ENCODE results near the gene PANX3. TPM values are rescaled to one million over a fixed set of nuclear protein-coding genes. Genes with fewer than 3 reads are reported as not detected.

Gene PANX3
- polyA plus RNA-seq, 1 experiment, result not detected

GRCh38 chr11:124581817-124582216 is 29.4 kb upstream of the PANX3 start:
- DNase-seq (ENCODE audit: low read depth), result no peak
- no peaks in the 10 kb centered on the region for H3K27me3 ChIP-seq (ENCODE audit: control insufficient read depth, insufficient read depth, low read length)
- POLR2A ChIA-PET, result no interaction called here

GRCh38 chr11:124582565-124582964 is 28.7 kb upstream of the PANX3 start:
- no peak for DNase-seq (ENCODE audit: low read depth)
- CTCF ChIA-PET, result interaction anchor here (1.7 kb wide), 1 partner anchor 180 kb away, joined by 6 read pairs; no protein-coding TSS in a partner anchor
- Histone ChIP-seq H3K27me3 (ENCODE audit: control insufficient read depth, insufficient read depth, low read length) (no peaks in the 10 kb centered on the region), H3K4me3 (ENCODE audit: low read depth, low read length) (no peak overlapping the region), H3K36me3 (ENCODE audit: control insufficient read depth, insufficient read depth, low read length) (no peaks in the 10 kb centered on the region)
- TF ChIP-seq CTCF (IDR thresholded peaks at IDR 0.05; ENCODE audit: insufficient read depth, low read depth, low read length), result no peak
- POLR2A ChIA-PET, result no interaction called here

More at GRCh38 chr11:124581817-124582216, 29.4 kb upstream of the PANX3 start:
- Histone ChIP-seq H3K4me3 (ENCODE audit: low read depth, low read length) (no peak overlapping the region), H3K36me3 (ENCODE audit: control insufficient read depth, insufficient read depth, low read length) (no peaks in the 10 kb centered on the region)
- CTCF ChIA-PET, result interaction anchor here (1.7 kb wide), 1 partner anchor 180 kb away, joined by 6 read pairs; no protein-coding TSS in a partner anchor
- TF ChIP-seq CTCF (IDR thresholded peaks at IDR 0.05; ENCODE audit: insufficient read depth, low read depth, low read length), result no peak

GRCh38 chr11:124583781-124584180 is 27.4 kb upstream of the PANX3 start:
- no peak for DNase-seq (ENCODE audit: low read depth)
- CTCF ChIA-PET, result interaction anchor here (0.9 to 2.3 kb wide), 5 partner anchors 46 to 512 kb away, joined by 3 to 8 read pairs (median 6); no protein-coding TSS in a partner anchor
- H3K27me3 ChIP-seq (ENCODE audit: control insufficient read depth, insufficient read depth, low read length), result no peaks in the 10 kb centered on the region
- POLR2A ChIA-PET, result no interaction called here
- no peak overlapping the region for H3K4me3 ChIP-seq (ENCODE audit: low read depth, low read length)
- TF ChIP-seq CTCF (IDR thresholded peaks at IDR 0.05; ENCODE audit: insufficient read depth, low read depth, low read length), result no peak
- no peaks in the 10 kb centered on the region for H3K36me3 ChIP-seq (ENCODE audit: control insufficient read depth, insufficient read depth, low read length)

GRCh38 chr11:124584681-124585372 is 26.4 kb upstream of the PANX3 start:
- ChIA-PET POLR2A (no interaction called here), CTCF (interaction anchor here (1.1 to 2.3 kb wide), 8 partner anchors 8 to 515 kb away, joined by 3 to 15 read pairs (median 8); no protein-coding TSS in a partner anchor)

More at GRCh38 chr11:124584681-124585372, 26.4 kb upstream of the PANX3 start:
- no peak for TF ChIP-seq CTCF (IDR thresholded peaks at IDR 0.05; ENCODE audit: insufficient read depth, low read depth, low read length)
- no peak overlapping the region for H3K4me3 ChIP-seq (ENCODE audit: low read depth, low read length)
- no peaks in the 10 kb centered on the region for H3K27me3 ChIP-seq (ENCODE audit: control insufficient read depth, insufficient read depth, low read length)
- DNase-seq (ENCODE audit: low read depth), result no peak
- H3K36me3 ChIP-seq (ENCODE audit: control insufficient read depth, insufficient read depth, low read length), result no peaks in the 10 kb centered on the region

Data from BJ (cell line).